ENCODE measurements around the gene TUBB2B.

DNA sequence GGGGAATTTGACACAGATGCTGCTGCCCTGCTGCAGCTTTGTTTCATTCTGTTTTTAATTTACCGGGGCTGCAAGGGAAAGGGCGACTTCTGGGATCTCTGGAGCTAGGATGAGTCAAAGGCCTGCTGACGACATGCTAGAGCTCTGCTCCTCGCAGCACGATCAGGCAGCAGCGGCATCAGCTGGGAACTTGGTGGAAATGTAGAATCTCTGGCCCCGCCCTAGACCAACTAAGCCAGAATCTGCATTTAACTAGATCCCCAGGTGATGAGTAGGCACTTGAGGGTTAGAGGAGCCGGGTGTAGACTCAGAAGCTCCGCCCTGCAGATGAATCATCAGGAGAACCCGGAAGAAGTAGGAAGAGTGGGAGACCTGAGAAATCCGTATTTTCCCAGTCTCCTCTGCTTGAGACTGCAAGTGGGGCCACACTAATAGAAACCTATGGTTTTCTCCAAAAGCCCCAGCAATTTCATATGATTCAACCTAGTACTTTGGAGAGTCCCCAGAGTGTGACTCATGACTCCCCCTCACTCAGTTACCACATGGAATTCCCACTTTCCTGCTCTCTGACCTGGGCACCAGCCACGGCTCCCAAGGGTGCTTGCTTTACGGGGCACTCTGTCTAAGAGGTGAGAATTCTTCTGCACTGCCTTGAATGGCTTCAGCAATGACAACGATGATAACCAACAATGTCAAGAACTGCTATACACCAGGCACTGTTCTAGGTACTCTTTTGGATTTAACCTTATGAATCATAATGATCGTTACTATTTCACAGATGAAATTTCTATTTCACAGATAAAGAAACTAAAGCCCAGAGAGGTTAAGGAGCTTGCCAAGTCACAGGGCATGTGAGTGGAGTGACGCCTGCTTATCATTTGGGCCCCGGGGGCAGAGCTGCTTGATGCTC lies 18.1 kb downstream of the TUBB2B start:
- TF ChIP-seq PATZ1 (CRISPR knock-in tag; IDR thresholded peaks at IDR 0.05; ENCODE audit: borderline replicate concordance) (no peak), POU6F1 (CRISPR knock-in tag; IDR thresholded peaks at IDR 0.05; ENCODE audit: borderline replicate concordance, low read depth) (no peak), ZNF565 (CRISPR knock-in tag; conservative IDR thresholded peaks at IDR 0.05; ENCODE audit: low read depth) (no peak), CREB5 (CRISPR knock-in tag; IDR thresholded peaks at IDR 0.05; ENCODE audit: low read depth) (no peak), RARB (CRISPR knock-in tag; IDR thresholded peaks at IDR 0.05) (no peak)
